MCF 10A (cell line): Measurements from ENCODE around the gene SMOC2. TPM values are rescaled to one million over a fixed set of nuclear protein-coding genes. Genes with fewer than 3 reads are reported as not detected.

ENCODE experiments used
- BruUV-seq: library from RNA; stranded (reverse); fragments of 400-500 nt; replicated peaks from 2 replicates; lab custom pipeline; 2021; lab: Mats Ljungman, UMichigan
- CTCF ChIA-PET: fragments of 300-600 bp; sonication (Branson Sonifier 250); formaldehyde crosslinking; extraction: SDS; loops from one replicate; lab custom pipeline; 2021; ENCODE audit warnings: antibody characterized with exemption, inconsistent platforms; lab: Yijun Ruan, JAX
- POLR2A ChIA-PET: fragments of 300-600, 350-650 bp; sonication (Branson Sonifier 250); formaldehyde crosslinking; extraction: SDS; loops from one replicate; lab custom pipeline; 2020; ENCODE audit warnings: antibody characterized with exemption, inconsistent platforms; lab: Yijun Ruan, JAX
- DNase-seq: peaks from one replicate; pipeline ENCODE4 v3.0.0-alpha.2; 2018; ENCODE audit not compliant: unreplicated experiment
- H3K27ac Mint-ChIP-seq: one replicate; pipeline ENCODE4 v1.8.0; 2022; ENCODE audit warnings: mild to moderate bottlenecking, low read depth, mixed read lengths; ENCODE audit not compliant: unreplicated experiment
- H3K27me3 Mint-ChIP-seq: one replicate; pipeline ENCODE4 v1.8.0; 2022; ENCODE audit warnings: mixed read lengths; ENCODE audit not compliant: insufficient read depth, unreplicated experiment
- H3K36me3 Mint-ChIP-seq: one replicate; pipeline ENCODE4 v1.8.0; 2022; ENCODE audit warnings: mild to moderate bottlenecking, moderate library complexity, mixed read lengths; ENCODE audit not compliant: insufficient read depth, unreplicated experiment
- H3K4me1 Mint-ChIP-seq: one replicate; pipeline ENCODE4 v1.8.0; 2022; ENCODE audit warnings: mixed read lengths; ENCODE audit not compliant: insufficient read depth, unreplicated experiment
- H3K4me3 Mint-ChIP-seq: one replicate; pipeline ENCODE4 v1.8.0; 2022; ENCODE audit warnings: mild to moderate bottlenecking, moderate library complexity, mixed read lengths; ENCODE audit not compliant: unreplicated experiment
- H3K9me3 Mint-ChIP-seq: one replicate; pipeline ENCODE4 v1.8.0; 2022; ENCODE audit warnings: mixed read lengths; ENCODE audit not compliant: unreplicated experiment
- intact Hi-C: fragments of 100-400 bp; cut with micrococcal nuclease; formaldehyde crosslinking; loops from 2 replicates; pipeline ENCODE4 v1.14.1; 2022
- total RNA-seq: library from RNA; stranded (reverse); gene quantifications from 2 replicates; pipeline ENCODE4 v1.2.3, GENCODE V29; 2022
- TF ChIP-seq, protein P1 (sequence below): fragments of 200-600 bp; IDR thresholded peaks from one replicate; pipeline ENCODE4 v1.8.0; 2022; ENCODE audit warnings: antibody characterized with exemption, mild to moderate bottlenecking; ENCODE audit not compliant: unreplicated experiment

The SMOC2 gene
- total RNA-seq, 1 experiment from 2014 or later, result not detected

GRCh38 chr6:168403370-168404005 lies 37.5 kb upstream of the SMOC2 start:
- H3K9me3 Mint-ChIP-seq, result no peaks in the 10 kb centered on the region
- ChIA-PET CTCF (no interaction called here), POLR2A (no interaction called here)
- TF ChIP-seq, protein P1, sequence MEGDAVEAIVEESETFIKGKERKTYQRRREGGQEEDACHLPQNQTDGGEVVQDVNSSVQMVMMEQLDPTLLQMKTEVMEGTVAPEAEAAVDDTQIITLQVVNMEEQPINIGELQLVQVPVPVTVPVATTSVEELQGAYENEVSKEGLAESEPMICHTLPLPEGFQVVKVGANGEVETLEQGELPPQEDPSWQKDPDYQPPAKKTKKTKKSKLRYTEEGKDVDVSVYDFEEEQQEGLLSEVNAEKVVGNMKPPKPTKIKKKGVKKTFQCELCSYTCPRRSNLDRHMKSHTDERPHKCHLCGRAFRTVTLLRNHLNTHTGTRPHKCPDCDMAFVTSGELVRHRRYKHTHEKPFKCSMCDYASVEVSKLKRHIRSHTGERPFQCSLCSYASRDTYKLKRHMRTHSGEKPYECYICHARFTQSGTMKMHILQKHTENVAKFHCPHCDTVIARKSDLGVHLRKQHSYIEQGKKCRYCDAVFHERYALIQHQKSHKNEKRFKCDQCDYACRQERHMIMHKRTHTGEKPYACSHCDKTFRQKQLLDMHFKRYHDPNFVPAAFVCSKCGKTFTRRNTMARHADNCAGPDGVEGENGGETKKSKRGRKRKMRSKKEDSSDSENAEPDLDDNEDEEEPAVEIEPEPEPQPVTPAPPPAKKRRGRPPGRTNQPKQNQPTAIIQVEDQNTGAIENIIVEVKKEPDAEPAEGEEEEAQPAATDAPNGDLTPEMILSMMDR, result no peak
- DNase-seq, result no peak
- H3K27me3 Mint-ChIP-seq, result peaks cover 87% of the 10 kb centered on the region
- H3K4me3 Mint-ChIP-seq, result no peak overlapping the region
- no peaks in the 10 kb centered on the region for H3K36me3 Mint-ChIP-seq
- intact Hi-C loops, result no loop called here
- BruUV-seq, result no TSS peak
- no peaks in the 10 kb centered on the region for H3K4me1 Mint-ChIP-seq
- no peak overlapping the region for H3K27ac Mint-ChIP-seq

DNA sequence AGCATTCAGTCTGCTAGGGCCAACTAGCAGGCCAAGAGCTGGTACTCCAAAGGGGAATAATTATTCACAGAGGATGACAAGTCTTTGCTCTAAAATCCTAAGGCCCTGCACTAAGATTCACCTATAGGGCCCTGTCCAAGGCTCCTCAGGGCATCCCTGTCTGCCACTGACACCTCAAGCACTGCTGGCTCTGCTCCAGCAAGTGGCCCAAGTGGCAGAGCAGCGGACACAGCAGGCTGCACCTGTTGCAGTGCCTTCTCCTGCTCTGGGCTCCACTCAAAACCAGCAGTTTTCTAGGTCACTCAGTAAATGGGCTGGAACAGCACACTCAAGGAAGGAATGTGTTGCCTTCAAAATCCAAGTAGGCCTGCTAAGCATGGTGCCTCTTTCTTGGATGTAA lies 36.4 kb upstream of the SMOC2 start:
- peaks cover 76% of the 10 kb centered on the region for H3K27me3 Mint-ChIP-seq
- H3K36me3 Mint-ChIP-seq, result no peaks in the 10 kb centered on the region
- H3K4me3 Mint-ChIP-seq, result no peak overlapping the region
- no peak for DNase-seq
- TF ChIP-seq, protein P1, result no peak
- POLR2A ChIA-PET, result no interaction called here
- no peak overlapping the region for H3K27ac Mint-ChIP-seq
- H3K9me3 Mint-ChIP-seq, result no peaks in the 10 kb centered on the region
- intact Hi-C loops, result no loop called here
- H3K4me1 Mint-ChIP-seq, result no peaks in the 10 kb centered on the region
- BruUV-seq, result no TSS peak
- CTCF ChIA-PET, result no interaction called here

DNA sequence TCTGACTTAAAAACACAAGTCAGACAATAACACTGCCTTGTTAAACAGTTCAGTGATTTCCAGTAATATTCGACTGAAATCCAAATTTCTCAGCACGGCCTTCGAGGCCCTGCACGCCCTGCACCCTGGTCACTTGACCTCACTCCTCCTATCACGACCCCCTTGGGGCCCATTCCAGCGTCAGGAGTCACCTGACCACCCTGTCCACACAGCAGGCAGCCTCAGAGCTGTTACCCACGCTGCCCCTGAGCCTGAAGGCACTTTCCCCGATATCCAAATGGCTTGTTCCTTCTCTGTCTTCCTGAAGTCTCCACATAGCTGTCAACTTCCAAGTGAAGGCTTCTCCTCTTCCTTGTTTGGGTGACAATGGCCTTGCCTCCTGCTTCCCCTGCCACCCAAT lies 33.1 kb upstream of the SMOC2 start:
- Mint-ChIP-seq H3K4me1 (no peaks in the 10 kb centered on the region), H3K36me3 (no peaks in the 10 kb centered on the region), H3K4me3 (no peak overlapping the region), H3K27ac (no peak overlapping the region), H3K9me3 (no peaks in the 10 kb centered on the region), H3K27me3 (peaks cover 43% of the 10 kb centered on the region)
- ChIA-PET CTCF (interaction anchor here (0.5 to 0.6 kb wide), 2 partner anchors 268 to 408 kb away, joined by 3 to 4 read pairs; no protein-coding TSS in a partner anchor), POLR2A (interaction anchor here (0.6 kb wide), 1 partner anchor 438 kb away, joined by 3 read pairs; no protein-coding TSS in a partner anchor)
- no TSS peak for BruUV-seq
- TF ChIP-seq, protein P1, result no peak
- DNase-seq, result no peak
- intact Hi-C loops, result no loop called here

DNA sequence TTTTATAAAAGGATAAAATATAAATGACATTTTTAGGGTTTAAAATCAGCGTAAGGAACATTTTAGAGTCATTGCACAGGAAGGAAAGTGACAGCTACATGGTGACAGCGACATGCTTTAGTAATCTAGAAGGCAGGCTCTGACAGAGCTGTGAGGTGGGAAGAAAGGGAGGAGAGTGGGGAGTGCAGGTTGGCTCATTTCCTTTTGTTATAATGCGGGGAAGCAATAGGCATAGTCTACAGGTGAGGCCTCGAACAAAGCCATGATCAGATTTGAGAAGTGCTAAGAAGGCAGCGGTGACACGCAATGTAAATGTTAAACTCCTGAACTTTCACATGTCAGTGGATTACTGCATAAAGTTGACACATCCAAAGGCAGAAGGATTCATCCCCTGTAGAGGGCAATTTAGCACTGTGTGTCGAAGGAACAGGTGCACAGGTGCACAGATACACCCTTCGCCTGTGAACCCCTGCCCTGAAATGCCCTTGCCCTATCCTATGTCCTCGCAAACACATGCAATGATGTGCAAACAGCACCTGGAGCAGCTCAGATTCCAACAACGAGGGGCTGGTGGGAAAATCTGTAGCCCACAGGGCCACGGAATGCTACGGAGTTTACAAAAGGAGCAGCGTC lies 32.4 kb upstream of the SMOC2 start:
- H3K9me3 Mint-ChIP-seq, result no peaks in the 10 kb centered on the region
- H3K27ac Mint-ChIP-seq, result no peak overlapping the region
- H3K4me3 Mint-ChIP-seq, result no peak overlapping the region
- no peaks in the 10 kb centered on the region for H3K36me3 Mint-ChIP-seq
- CTCF ChIA-PET, result interaction anchor here (0.5 to 0.6 kb wide), 2 partner anchors 269 to 408 kb away, joined by 3 to 4 read pairs; no protein-coding TSS in a partner anchor
- BruUV-seq, result no TSS peak
- peaks cover 36% of the 10 kb centered on the region for H3K27me3 Mint-ChIP-seq
- intact Hi-C loops, result no loop called here
- DNase-seq, result no peak
- POLR2A ChIA-PET, result no interaction called here
- TF ChIP-seq, protein P1, result no peak
- no peaks in the 10 kb centered on the region for H3K4me1 Mint-ChIP-seq
